ENCODE measurements around the gene WASF3.

GRCh38 chr13:26664286-26664685 is 106.8 kb downstream of the WASF3 start:
- TF ChIP-seq CTCF (IDR thresholded peaks at IDR 0.05; ENCODE audit: insufficient read depth, low read length) (no peak), REST (IDR thresholded peaks at IDR 0.05; ENCODE audit: insufficient replicate concordance, low read depth) (no peak), SPI1 (IDR thresholded peaks at IDR 0.05; ENCODE audit: borderline replicate concordance, low read depth) (no peak), POLR2AphosphoS5 (IDR thresholded peaks at IDR 0.05; ENCODE audit: low read depth) (no peak)
